Trophoblast cell (in vitro differentiated cells and primary cell): ENCODE results near the gene CEACAM16.

Experiments
- DNase-seq, 2 donors: peaks; one replicate each; pipeline ENCODE4 v3.0.0-alpha.2; 2016
- H2AFZ ChIP-seq: 2 replicates; pipeline ENCODE4 v1.6.1; 2013; ENCODE audit warnings: low read length, moderate library complexity, mild to moderate bottlenecking; ENCODE audit not compliant: insufficient read depth, poor library complexity
- H2AK5ac ChIP-seq: 2 replicates; pipeline ENCODE4 v1.6.1; 2013; ENCODE audit warnings: mild to moderate bottlenecking, low read length
- H2BK120ac ChIP-seq: 2 replicates; pipeline ENCODE4 v1.6.1; 2013; ENCODE audit warnings: low read length, mild to moderate bottlenecking, moderate library complexity; ENCODE audit not compliant: insufficient read depth, poor library complexity
- H2BK12ac ChIP-seq: 2 replicates; pipeline ENCODE4 v1.6.1; 2013; ENCODE audit warnings: mild to moderate bottlenecking, low read length, moderate library complexity
- H2BK5ac ChIP-seq: 2 replicates; pipeline ENCODE4 v1.6.1; 2013; ENCODE audit warnings: low read length, low read depth, moderate library complexity, mild to moderate bottlenecking; ENCODE audit not compliant: poor library complexity
- H3K14ac ChIP-seq: 2 replicates; pipeline ENCODE4 v1.6.1; 2013; ENCODE audit warnings: mild to moderate bottlenecking, low read length
- H3K18ac ChIP-seq: 2 replicates; pipeline ENCODE4 v1.6.1; 2013; ENCODE audit warnings: mild to moderate bottlenecking, low read length
- H3K23ac ChIP-seq: 2 replicates; pipeline ENCODE4 v1.6.1; 2013; ENCODE audit warnings: low read length
- H3K27ac ChIP-seq: 2 replicates; pipeline ENCODE4 v1.5.1; 2013; ENCODE audit warnings: low read depth, mild to moderate bottlenecking, inconsistent platforms, low read length, moderate library complexity
- H3K27me3 ChIP-seq: 2 replicates; pipeline ENCODE4 v1.6.1; 2013; ENCODE audit warnings: inconsistent platforms, mild to moderate bottlenecking, low read length, moderate library complexity; ENCODE audit not compliant: insufficient read depth
- H3K36me3 ChIP-seq, 2 experiments: 1 replicate in 1 of 2; 2 replicates in 1 of 2; pipeline ENCODE4 v1.6.1; 2013; ENCODE audit warnings: low read length in 2 of 2, mild to moderate bottlenecking in 2 of 2, moderate library complexity in 1 of 2; ENCODE audit not compliant: insufficient read depth in 2 of 2, control insufficient read depth in 1 of 2
- H3K4ac ChIP-seq: 2 replicates; pipeline ENCODE4 v1.6.1; 2013; ENCODE audit warnings: low read depth, mild to moderate bottlenecking, low read length, moderate library complexity
- H3K4me1 ChIP-seq, 2 experiments: 1 replicate in 1 of 2; 2 replicates in 1 of 2; pipeline ENCODE4 v1.6.1; 2013; ENCODE audit warnings: low read length in 2 of 2, mild to moderate bottlenecking in 2 of 2, moderate library complexity in 1 of 2; ENCODE audit not compliant: insufficient read depth in 2 of 2, control insufficient read depth in 1 of 2
- H3K4me2 ChIP-seq: 2 replicates; pipeline ENCODE4 v1.6.1; 2013; ENCODE audit warnings: inconsistent platforms, mild to moderate bottlenecking, low read length, moderate library complexity
- H3K4me3 ChIP-seq: 2 replicates; pipeline ENCODE4 v1.5.1; 2013; ENCODE audit warnings: mild to moderate bottlenecking, low read depth, low read length, inconsistent platforms
- H3K79me1 ChIP-seq: one replicate; pipeline ENCODE4 v1.6.1; 2013; ENCODE audit warnings: low read length
- H3K79me2 ChIP-seq: 2 replicates; pipeline ENCODE4 v1.6.1; 2013; ENCODE audit warnings: low read length, mild to moderate bottlenecking; ENCODE audit not compliant: control insufficient read depth, insufficient read depth, poor library complexity
- H3K9ac ChIP-seq: 2 replicates; pipeline ENCODE4 v1.6.1; 2013; ENCODE audit warnings: mild to moderate bottlenecking, low read length
- H3K9me3 ChIP-seq: 2 replicates; pipeline ENCODE4 v1.6.1; 2013; ENCODE audit warnings: low read depth, mild to moderate bottlenecking, control low read depth, inconsistent platforms, low read length; ENCODE audit not compliant: insufficient read depth
- H4K12ac ChIP-seq: 2 replicates; pipeline ENCODE4 v1.6.1; 2013; ENCODE audit warnings: low read depth, mild to moderate bottlenecking, low read length, moderate library complexity
- H4K8ac ChIP-seq: 2 replicates; pipeline ENCODE4 v1.6.1; 2013; ENCODE audit warnings: low read depth, mild to moderate bottlenecking, low read length, moderate library complexity
- H4K91ac ChIP-seq: one replicate; pipeline ENCODE4 v1.6.1; 2013; ENCODE audit warnings: low read depth, mild to moderate bottlenecking, low read length, moderate library complexity
- WGBS: extraction: QIAGEN DNeasy Blood & Tissue Kit; methylation state at CpG from one replicate; pipeline ENCODE4 v1.1.7; 2013; ENCODE audit warnings: missing lambda C conversion rate; ENCODE audit not compliant: insufficient read length, insufficient coverage; ENCODE audit errors: extremely low coverage; 5-methylcytosine and 5-hydroxymethylcytosine counted together

CEACAM16 gene

GRCh38 chr19:44705502-44706010 lies 6.6 kb downstream of the CEACAM16 start:
- no peak overlapping the region for H3K9ac ChIP-seq

GRCh38 chr19:44706506-44707236 lies 7.7 kb downstream of the CEACAM16 start:
- no peak overlapping the region for H3K9ac ChIP-seq
- no peak overlapping the region for H3K27ac ChIP-seq
- H3K27me3 ChIP-seq = no peaks in the 10 kb centered on the region
- no peak overlapping the region for H3K14ac ChIP-seq
- no peak overlapping the region for H3K4me2 ChIP-seq
- no peak overlapping the region for H2AFZ ChIP-seq
- H3K18ac ChIP-seq = no peak overlapping the region
- no peaks in the 10 kb centered on the region for H3K4me1 ChIP-seq
- H3K4me3 ChIP-seq = no peak overlapping the region
- DNase-seq = no peak
- no peak overlapping the region for H4K12ac ChIP-seq
- no peak overlapping the region for H2BK5ac ChIP-seq
- no CpG with 5 or more reads among the region's 6 CpGs for WGBS
- no peak overlapping the region for H2BK120ac ChIP-seq
- H3K9me3 ChIP-seq = peaks cover 5% of the 10 kb centered on the region
- H3K79me1 ChIP-seq = no peaks in the 10 kb centered on the region
- no peaks in the 10 kb centered on the region for H3K36me3 ChIP-seq
- H3K23ac ChIP-seq = no peak overlapping the region
- no peak overlapping the region for H4K91ac ChIP-seq
- H3K4ac ChIP-seq = no peak overlapping the region
- H3K79me2 ChIP-seq = no peaks in the 10 kb centered on the region
- H4K8ac ChIP-seq = no peak overlapping the region
- H2BK12ac ChIP-seq = no peak overlapping the region
- H2AK5ac ChIP-seq = no peak overlapping the region

More at GRCh38 chr19:44705502-44706010, 6.6 kb downstream of the CEACAM16 start:
- H2BK5ac ChIP-seq = no peak overlapping the region
- no peaks in the 10 kb centered on the region for H3K4me1 ChIP-seq
- no peaks in the 10 kb centered on the region for H3K36me3 ChIP-seq
- H2AK5ac ChIP-seq = no peak overlapping the region
- H3K18ac ChIP-seq = no peak overlapping the region
- no peak overlapping the region for H3K14ac ChIP-seq
- no peak overlapping the region for H3K23ac ChIP-seq
- H3K4ac ChIP-seq = no peak overlapping the region
- peaks cover 4% of the 10 kb centered on the region for H3K9me3 ChIP-seq
- H2BK120ac ChIP-seq = no peak overlapping the region
- DNase-seq = no peak
- H3K27ac ChIP-seq = no peak overlapping the region
- no CpG with 5 or more reads among the region's 12 CpGs for WGBS
- no peak overlapping the region for H3K4me2 ChIP-seq
- no peak overlapping the region for H4K12ac ChIP-seq
- H2AFZ ChIP-seq = no peak overlapping the region
- H4K8ac ChIP-seq = no peak overlapping the region
- H3K79me2 ChIP-seq = no peaks in the 10 kb centered on the region
- no peaks in the 10 kb centered on the region for H3K79me1 ChIP-seq
- H4K91ac ChIP-seq = no peak overlapping the region
- H2BK12ac ChIP-seq = no peak overlapping the region
- H3K27me3 ChIP-seq = no peaks in the 10 kb centered on the region
- no peak overlapping the region for H3K4me3 ChIP-seq

- Histone ChIP-seq H3K27me3 (no peaks in the 10 kb centered on the region), H2AK5ac (no peak overlapping the region), H4K12ac (no peak overlapping the region), H2AFZ (no peak overlapping the region), H4K91ac (no peak overlapping the region), H4K8ac (no peak overlapping the region), H2BK120ac (no peak overlapping the region), H3K79me2 (no peaks in the 10 kb centered on the region), H3K14ac (no peak overlapping the region), H3K9ac (no peak overlapping the region), H2BK5ac (no peak overlapping the region), H3K18ac (no peak overlapping the region), H3K36me3 (no peaks in the 10 kb centered on the region), H3K4me2 (no peak overlapping the region), H3K4ac (no peak overlapping the region), H3K4me3 (no peak overlapping the region), H3K79me1 (no peaks in the 10 kb centered on the region), H3K27ac (no peak overlapping the region), H3K23ac (no peak overlapping the region), H3K9me3 (peaks cover 5% of the 10 kb centered on the region), H2BK12ac (no peak overlapping the region), H3K4me1 (no peaks in the 10 kb centered on the region)
- DNase-seq = no peak
- no CpG with 5 or more reads among the region's 20 CpGs for WGBS
Observed at GRCh38 chr19:44707794-44708193, 8.8 kb downstream of the CEACAM16 start.

- Histone ChIP-seq H3K14ac (no peak overlapping the region), H3K79me2 (no peaks in the 10 kb centered on the region), H3K18ac (no peak overlapping the region), H3K4me2 (no peak overlapping the region), H3K9ac (no peak overlapping the region), H3K79me1 (no peaks in the 10 kb centered on the region), H3K4me3 (no peak overlapping the region), H2BK5ac (no peak overlapping the region), H2BK120ac (no peak overlapping the region), H3K27me3 (no peaks in the 10 kb centered on the region), H3K23ac (no peak overlapping the region), H2AFZ (no peak overlapping the region), H3K27ac (no peak overlapping the region), H3K4ac (no peak overlapping the region), H3K4me1 (no peaks in the 10 kb centered on the region), H4K8ac (no peak overlapping the region), H4K12ac (no peak overlapping the region), H3K36me3 (no peaks in the 10 kb centered on the region), H3K9me3 (peaks cover 5% of the 10 kb centered on the region), H2AK5ac (no peak overlapping the region), H4K91ac (no peak overlapping the region), H2BK12ac (no peak overlapping the region)
- no CpG with 5 or more reads among the region's 5 CpGs for whole genome bisulfite sequencing
- DNase-seq = no peak
Observed at GRCh38 chr19:44708940-44709339, 10.0 kb downstream of the CEACAM16 start.
